SHP77 (cell line): Measurements from ENCODE around the gene PLEKHM3.

Source experiments
- DNase-seq, 2 experiments: peaks; one replicate each; lab custom pipeline; 2025; lab: John Stamatoyannopoulos, UW

Gene PLEKHM3

DNA sequence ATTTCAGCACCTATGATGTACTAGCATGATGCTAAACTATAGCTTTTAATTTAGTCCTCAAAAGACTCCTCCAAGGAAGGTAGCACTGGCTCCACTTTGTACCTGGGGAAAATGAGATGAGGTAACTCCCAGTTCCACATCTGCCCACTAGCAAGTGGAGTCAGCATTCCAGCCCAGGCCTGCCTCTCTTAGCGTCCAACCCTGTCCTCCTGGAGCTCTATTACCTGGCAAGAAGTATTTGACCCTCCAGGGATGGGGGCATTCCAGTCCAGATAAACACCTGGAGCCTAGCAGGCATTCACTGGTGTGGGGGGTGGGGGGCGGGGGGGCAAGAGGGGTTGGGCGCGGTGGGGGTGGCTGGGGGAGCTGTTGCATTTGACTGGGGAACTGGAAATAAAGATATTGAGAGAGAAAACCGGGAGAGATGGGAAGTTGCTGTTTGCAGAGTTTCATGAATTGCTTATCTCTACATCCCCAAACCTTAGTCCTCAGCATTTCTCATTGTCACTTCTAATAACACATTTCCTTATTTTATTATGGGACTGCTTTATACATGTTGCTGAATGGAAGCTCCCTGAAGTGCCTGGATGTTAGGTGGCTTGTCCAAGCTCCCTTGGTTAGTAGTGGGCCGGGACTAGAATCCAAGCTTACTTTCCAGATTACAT, 233.6 kb downstream of the PLEKHM3 start:
- no peak for DNase-seq

DNA sequence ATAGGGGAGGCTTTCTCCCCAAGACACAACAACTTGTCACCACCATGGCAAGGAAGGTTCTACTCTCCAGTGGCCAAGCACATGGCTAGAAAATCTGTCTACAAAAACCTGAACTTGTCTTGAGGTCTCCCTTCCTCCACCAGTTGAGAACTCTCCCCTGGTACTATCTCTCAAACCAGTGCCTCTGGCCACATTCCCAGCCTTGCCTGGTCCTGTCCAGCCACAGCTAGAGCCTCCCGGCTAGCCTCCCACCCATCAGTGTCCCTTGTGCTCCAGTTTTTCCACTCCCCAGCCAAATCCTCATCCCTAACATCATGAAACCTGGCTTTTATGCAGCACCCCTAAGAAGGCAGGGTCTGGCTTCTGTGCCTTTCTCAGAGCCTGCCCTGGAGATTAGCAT, 234.4 kb downstream of the PLEKHM3 start:
- DNase-seq, result no peak

DNA sequence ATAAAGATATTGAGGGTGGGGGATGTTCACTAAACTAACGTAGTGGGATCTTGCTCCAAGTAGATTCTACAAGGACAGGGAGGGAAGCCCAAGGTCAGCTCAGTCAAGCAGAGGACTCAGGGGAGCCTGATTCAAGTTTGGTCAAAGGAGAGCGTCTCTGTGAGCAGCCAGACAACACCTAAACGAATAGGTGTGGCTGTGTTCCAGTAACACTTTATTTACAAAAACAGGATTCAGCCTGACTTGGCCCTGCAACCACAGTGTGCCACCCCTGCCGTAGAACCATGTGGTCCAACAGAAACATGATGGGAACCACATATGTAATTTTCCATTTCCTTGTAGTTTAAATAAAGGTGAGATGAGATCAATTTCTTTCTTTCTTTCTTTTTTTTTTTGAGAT, 237.5 kb downstream of the PLEKHM3 start:
- no peak for DNase-seq

DNA sequence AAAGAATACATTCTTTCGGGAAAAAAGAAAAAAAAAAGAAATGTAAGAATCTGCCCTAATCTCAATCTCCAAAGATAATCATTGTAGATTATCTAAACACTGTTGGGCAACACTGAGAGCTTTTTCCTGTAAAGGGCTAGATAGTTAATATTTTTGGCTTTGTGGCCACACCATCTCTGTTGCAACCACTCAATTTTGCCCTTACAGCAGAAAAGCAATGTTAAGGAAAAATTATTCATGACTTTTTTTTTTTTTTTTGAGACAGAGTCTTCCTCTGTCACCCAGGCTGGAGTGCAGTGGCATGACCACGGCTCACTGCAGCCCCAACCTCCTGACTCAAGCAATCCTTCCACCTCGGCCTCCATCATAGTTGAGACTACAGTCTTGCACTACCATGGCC, 238.3 kb downstream of the PLEKHM3 start:
- no peak for DNase-seq

DNA sequence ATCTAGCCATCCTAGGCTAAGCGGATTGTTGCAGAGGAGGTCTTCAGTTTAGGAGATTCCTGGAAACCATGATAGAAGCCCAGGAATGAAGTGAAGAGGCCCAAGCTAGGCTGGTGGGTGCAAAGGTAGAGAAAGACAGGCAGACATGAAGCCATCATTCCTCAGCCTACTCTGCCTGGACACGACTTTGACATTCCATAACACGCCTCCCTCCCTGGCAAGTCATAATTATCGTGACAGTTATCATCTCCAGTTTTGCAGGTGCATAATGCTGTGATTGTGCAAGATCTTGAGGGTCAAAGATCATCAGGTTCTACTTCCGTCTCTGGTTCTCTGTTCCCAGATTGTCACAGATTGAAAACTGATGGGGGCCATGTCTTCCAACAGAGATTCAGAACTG, 240.4 kb downstream of the PLEKHM3 start:
- DNase-seq, result no peak

GRCh38 chr2:207783514-207783913, 241.8 kb downstream of the PLEKHM3 start:
- DNase-seq, result no peak

DNA sequence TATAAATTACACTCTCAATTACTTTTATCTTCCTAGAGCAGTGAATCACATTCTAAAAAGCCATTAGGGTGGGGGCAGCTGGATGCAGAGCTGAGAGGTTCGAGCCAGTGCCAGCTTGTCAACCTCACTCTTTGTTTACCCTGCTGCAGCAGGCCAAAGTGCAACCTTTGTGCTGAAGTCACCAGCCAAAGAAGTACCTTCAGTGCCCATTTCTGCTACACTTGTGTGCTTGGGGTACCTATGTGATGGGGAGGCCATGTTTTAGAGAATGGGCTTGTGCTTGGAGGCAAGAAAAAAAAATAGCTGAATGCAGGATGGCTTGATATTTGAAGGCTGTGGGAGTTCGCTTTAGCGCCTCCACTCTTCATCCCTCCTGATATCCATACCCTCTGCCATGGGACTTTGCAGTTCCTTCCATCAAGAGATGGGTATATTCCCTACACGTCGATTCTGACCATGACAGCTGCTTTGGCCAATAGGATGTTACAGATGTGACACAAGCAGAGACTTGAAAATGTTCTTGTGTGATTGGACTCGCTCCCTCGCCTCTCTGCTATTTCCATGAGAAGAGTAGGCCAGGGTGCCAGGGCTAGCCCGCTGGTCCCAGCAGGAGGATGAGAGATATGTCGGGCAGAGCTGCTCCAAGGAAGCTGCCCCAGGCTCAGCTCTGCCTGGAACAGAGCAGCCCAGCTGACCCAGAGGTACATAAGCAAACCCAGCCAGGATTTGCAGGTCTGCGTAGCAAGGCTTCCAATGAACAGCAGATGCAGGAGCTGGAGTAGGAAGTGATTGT, 242.9 kb downstream of the PLEKHM3 start:
- DNase-seq, result peak; percentile 9 to 31

DNA sequence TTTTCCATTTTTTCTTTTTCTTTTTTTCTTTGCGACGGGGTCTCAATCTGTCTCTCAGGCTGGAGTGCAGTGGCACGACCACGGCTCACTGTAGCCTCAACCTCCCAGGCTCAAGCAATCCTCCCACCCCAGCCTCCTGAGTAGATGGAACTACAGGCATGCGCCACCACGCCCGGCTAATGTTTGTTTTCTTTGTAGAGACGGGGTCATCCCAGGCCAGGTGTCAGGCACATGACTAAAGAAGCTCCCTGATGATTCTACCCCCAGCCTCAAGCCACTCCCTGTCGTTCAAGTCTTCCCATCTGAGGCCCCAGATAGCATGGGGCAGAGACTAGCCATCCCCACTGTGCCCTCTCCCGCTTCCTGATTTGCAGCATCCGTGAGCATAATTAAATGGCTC, 245.8 kb downstream of the PLEKHM3 start:
- DNase-seq, result no peak

DNA sequence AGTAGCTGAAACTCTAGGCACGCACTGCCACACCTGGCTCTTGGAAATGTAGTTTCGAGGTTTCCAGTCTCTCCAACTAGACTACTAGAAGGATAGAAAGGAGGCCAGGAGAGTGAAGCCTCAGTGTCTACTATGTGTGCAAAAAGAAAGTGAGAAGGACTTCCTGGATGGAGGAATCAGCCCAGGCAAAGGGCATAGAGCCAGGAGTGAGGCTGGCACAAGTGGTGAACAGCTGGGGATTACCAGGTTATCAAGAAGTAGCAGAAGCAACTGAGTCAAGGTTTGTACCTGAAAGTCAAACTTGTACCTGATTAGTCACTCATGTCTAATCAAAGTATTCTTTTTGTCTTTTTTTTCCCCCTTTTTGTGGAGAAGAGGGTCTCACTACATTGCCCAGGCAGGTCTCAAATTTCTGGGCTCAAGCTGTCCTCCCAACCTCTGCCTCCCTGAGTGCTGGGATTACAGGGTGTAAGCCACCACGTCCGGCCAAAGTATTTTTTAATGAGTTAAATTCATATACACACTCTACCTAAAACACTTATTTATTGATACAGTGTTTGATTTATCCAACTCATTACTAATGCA, 246.9 kb downstream of the PLEKHM3 start:
- DNase-seq, result no peak

GRCh38 chr2:207777124-207777523, 248.2 kb downstream of the PLEKHM3 start:
- DNase-seq, result no peak

- DNase-seq, result no peak
Measured at GRCh38 chr2:207775473-207775872, 249.9 kb downstream of the PLEKHM3 start.

GRCh38 chr2:207772844-207773205, 252.5 kb downstream of the PLEKHM3 start:
- no peak for DNase-seq

DNA sequence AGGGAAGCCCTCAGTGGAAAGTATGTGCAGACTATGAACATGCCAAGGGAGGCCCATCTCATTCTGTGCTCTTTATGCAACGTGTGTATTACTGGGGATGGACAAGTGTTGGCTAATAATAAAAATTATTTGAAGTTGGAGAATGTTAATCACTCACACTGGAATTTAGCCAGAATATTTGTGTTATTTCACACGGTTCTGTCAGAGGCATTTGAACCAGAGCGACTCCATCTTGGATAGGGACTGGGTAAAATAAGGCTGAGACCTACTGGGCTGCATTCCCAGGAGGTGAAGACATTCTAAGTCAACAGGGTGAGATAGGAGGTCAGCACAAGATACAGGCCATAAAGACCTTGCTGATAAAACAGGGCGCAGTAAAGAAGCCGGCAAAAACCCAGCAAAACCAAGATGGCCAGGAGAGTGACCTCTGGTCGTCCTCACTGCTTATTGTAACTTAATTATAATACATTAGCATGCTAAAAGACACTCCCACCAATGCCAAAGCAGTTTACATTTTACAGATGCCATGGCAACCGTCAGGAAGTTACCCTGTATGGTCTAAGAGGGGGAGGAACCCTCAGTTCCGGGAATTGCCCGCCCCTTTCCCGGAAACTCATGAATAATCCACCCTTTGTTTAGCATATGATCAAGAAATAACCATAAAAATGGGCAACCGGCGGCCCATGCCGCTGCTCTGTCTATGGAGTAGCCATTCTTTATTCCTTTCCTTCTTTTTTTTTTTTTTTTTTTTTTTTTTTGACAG, 253.1 kb downstream of the PLEKHM3 start:
- DNase-seq, result no peak

- no peak for DNase-seq
Measured at GRCh38 chr2:207771421-207771820, 253.9 kb downstream of the PLEKHM3 start.
